Tibial nerve (tissue), 4 donors: ENCODE results near the gene PIK3AP1. TPM values are rescaled to one million over a fixed set of nuclear protein-coding genes. Genes with fewer than 3 reads are reported as not detected.

Source experiments
- DNase-seq, 2 donors: peaks; one replicate each; pipeline ENCODE4 v3.0.0-alpha.2; 2019; ENCODE audit warnings: low spot score in 2 of 2
- H3K27ac ChIP-seq, 4 donors: fragments of 200-600 bp; sonication (generic) in 3 of 4; one replicate each; pipeline ENCODE4 v1.5.1; 2017 to 2019; ENCODE audit warnings: mild to moderate bottlenecking in 1 of 4
- H3K27me3 ChIP-seq, 2 donors: fragments of 200-600 bp; sonication (generic) in 1 of 2; one replicate each; pipeline versions ENCODE4 v1.5.1 to v1.6.0; 2017 to 2019
- H3K36me3 ChIP-seq, 3 donors: fragments of 200-600 bp; sonication (generic); one replicate each; pipeline ENCODE4 v1.5.1; 2018 to 2019
- H3K4me1 ChIP-seq, 4 donors: fragments of 200-600 bp; sonication (generic) in 3 of 4; one replicate each; pipeline ENCODE4 v1.5.1; 2017 to 2019
- H3K4me3 ChIP-seq, 4 donors: fragments of 200-600 bp; sonication (generic) in 3 of 4; one replicate each; pipeline ENCODE4 v1.5.1; 2017 to 2019; ENCODE audit warnings: mild to moderate bottlenecking in 1 of 4, moderate library complexity in 1 of 4
- H3K9me3 ChIP-seq, 4 donors: fragments of 200-600 bp; sonication (generic) in 3 of 4; one replicate each; pipeline ENCODE4 v1.5.1; 2017 to 2019
- EP300 ChIP-seq, 2 donors: sonication (generic); formaldehyde crosslinking; IDR thresholded peaks; one replicate each; pipeline ENCODE4 v1.6.1; 2017; ENCODE audit warnings: antibody characterized with exemption in 2 of 2, mild to moderate bottlenecking in 1 of 2
- POLR2A ChIP-seq, 2 donors: fragments of 450-650 bp; IDR thresholded peaks; one replicate each; pipeline ENCODE4 v1.6.1; 2017; ENCODE audit warnings: antibody characterized with exemption in 2 of 2, mild to moderate bottlenecking in 2 of 2, moderate library complexity in 2 of 2
- WGBS, 2 donors: methylation state at CpG; one replicate each; pipeline ENCODE4 v1.1.5; 2018; 5-methylcytosine and 5-hydroxymethylcytosine counted together
- total RNA-seq, 4 donors: library from RNA; depleted of rRNA; stranded (reverse); fragments of >200 nt; gene quantifications; one replicate each; pipeline ENCODE4 v1.1.0, GENCODE V29; 2016
- TF ChIP-seq, protein P1 (sequence below), 5 experiments: fragments of 200-600 bp in 3 of 5; fragments of 450-650 bp in 2 of 5; sonication (generic) in 3 of 5; IDR thresholded peaks; one replicate each; pipeline ENCODE4 v1.5.1; 2016 to 2019; ENCODE audit warnings: antibody characterized with exemption in 5 of 5, mild to moderate bottlenecking in 3 of 5, moderate library complexity in 2 of 5

Gene PIK3AP1
- total RNA-seq, 4 donors from 2014 or later = 7.1 to 21.3 (median 14.2) TPM

DNA sequence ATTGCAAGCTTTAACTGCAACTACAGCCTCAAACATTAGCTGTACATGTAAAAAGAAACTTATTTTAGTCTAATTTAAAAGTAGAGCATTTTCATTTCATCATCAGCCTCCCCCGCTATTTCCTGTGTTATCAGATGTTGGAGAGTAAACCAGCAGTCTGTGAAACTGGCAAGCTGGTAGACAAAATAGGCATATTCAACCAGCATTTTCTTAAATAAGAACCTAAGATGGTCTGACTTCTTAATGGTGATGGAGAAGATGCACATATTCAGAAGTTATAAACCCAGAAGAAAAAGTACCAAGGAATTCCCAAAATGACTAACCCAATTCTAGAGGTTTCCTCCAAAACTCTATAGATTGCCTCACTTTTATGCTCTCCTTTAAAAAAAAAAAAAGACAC is 24.9 kb downstream of the PIK3AP1 start:
- 61 to 73% methylated on average over 1 of the region's 1 CpG for WGBS, 2 donors
- Histone ChIP-seq H3K4me1 (peaks cover 0 to 3% (median 0%) of the 10 kb centered on the region in 4 donors), H3K36me3 (no peaks in the 10 kb centered on the region), H3K27ac (no peak overlapping the region), H3K4me3 (no peak overlapping the region), H3K27me3 (no peaks in the 10 kb centered on the region), H3K9me3 (no peaks in the 10 kb centered on the region)
- no peak for DNase-seq
- no peak for TF ChIP-seq POLR2A (IDR thresholded peaks at IDR 0.05)
- TF ChIP-seq, protein P1, sequence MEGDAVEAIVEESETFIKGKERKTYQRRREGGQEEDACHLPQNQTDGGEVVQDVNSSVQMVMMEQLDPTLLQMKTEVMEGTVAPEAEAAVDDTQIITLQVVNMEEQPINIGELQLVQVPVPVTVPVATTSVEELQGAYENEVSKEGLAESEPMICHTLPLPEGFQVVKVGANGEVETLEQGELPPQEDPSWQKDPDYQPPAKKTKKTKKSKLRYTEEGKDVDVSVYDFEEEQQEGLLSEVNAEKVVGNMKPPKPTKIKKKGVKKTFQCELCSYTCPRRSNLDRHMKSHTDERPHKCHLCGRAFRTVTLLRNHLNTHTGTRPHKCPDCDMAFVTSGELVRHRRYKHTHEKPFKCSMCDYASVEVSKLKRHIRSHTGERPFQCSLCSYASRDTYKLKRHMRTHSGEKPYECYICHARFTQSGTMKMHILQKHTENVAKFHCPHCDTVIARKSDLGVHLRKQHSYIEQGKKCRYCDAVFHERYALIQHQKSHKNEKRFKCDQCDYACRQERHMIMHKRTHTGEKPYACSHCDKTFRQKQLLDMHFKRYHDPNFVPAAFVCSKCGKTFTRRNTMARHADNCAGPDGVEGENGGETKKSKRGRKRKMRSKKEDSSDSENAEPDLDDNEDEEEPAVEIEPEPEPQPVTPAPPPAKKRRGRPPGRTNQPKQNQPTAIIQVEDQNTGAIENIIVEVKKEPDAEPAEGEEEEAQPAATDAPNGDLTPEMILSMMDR (IDR thresholded peaks at IDR 0.05) = no peak
- TF ChIP-seq EP300 (IDR thresholded peaks at IDR 0.05) = no peak

DNA sequence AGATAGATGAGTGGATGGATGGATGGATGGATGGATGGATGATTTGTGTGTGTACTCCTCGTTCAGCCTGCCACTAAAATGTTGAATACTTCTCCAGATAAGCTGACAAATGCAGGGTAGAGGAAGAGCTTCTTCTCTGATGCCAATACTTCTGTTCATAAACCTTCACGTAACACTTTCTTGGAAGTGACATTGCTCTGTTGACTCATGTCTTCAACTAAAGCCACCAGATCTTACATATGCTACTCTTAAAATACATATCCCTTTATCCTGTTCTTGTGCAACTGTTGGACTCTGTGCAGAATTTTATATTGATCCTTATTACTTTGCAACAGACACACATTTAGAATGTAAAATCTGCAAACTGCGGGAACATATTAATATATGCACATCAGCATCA is 26.9 kb downstream of the PIK3AP1 start:
- TF ChIP-seq, protein P1 (IDR thresholded peaks at IDR 0.05) = no peak
- TF ChIP-seq EP300 (IDR thresholded peaks at IDR 0.05) (no peak), POLR2A (IDR thresholded peaks at IDR 0.05) (no peak)
- H3K27ac ChIP-seq = no peak overlapping the region
- WGBS, 2 donors = 90 to 96% methylated on average over 3 of the region's 3 CpGs

DNA sequence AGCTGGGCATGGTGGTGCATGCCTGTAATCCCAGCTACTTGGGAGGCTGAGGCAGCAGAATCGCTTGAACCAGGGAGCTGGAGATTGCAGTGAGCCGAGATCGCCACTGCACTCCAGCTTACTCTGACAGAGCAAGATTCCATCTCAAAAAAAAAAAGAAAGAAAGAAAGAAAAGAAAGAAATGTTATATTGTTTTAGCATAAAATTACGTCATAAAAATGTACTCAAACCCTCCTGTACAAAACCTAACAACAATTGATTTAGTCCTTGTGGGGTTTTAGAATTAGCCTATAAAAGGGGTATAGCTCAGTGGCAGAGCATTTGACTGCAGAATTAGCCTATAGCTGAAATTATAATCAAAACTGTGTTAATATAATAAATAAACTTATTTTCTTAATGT is 27.9 kb downstream of the PIK3AP1 start:
- TF ChIP-seq, protein P1 (IDR thresholded peaks at IDR 0.05) = no peak
- no peak for TF ChIP-seq POLR2A (IDR thresholded peaks at IDR 0.05)
- no peak for TF ChIP-seq EP300 (IDR thresholded peaks at IDR 0.05)
- Histone ChIP-seq H3K9me3 (no peaks in the 10 kb centered on the region), H3K36me3 (no peaks in the 10 kb centered on the region), H3K4me1 (peaks cover 0 to 3% (median 0%) of the 10 kb centered on the region in 4 donors), H3K4me3 (no peak overlapping the region), H3K27ac (no peak overlapping the region), H3K27me3 (no peaks in the 10 kb centered on the region)
- DNase-seq = no peak
- WGBS, 2 donors = 87 to 90% methylated on average over 4 of the region's 4 CpGs

More for the DNA sequence above, 26.9 kb downstream of the PIK3AP1 start:
- no peak for DNase-seq
- no peaks in the 10 kb centered on the region for H3K9me3 ChIP-seq
- H3K27me3 ChIP-seq = no peaks in the 10 kb centered on the region
- no peak overlapping the region for H3K4me3 ChIP-seq
- no peaks in the 10 kb centered on the region for H3K36me3 ChIP-seq
- peaks cover 0 to 3% (median 0%) of the 10 kb centered on the region in 4 donors for H3K4me1 ChIP-seq

DNA sequence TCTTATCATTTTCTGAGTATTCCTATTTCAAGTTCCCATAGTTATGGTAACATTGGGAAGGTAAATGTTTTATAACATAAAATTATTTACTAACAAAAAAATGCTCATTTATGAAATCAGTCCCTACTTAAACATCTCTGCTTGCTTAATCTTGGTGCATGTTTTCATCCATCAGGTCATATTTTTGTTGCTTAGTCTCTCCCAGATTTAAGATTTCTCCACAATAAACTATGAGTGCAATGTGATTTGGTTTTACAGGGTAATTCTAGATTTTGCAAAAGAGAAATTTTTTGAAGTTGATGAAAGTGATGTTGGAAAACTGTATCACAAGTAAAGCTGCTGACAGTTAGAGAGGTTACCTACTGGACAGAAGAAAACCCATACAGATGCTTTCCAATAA is 28.6 kb downstream of the PIK3AP1 start:
- H3K4me3 ChIP-seq = no peak overlapping the region
- H3K36me3 ChIP-seq = no peaks in the 10 kb centered on the region
- peaks cover 0 to 3% (median 0%) of the 10 kb centered on the region in 4 donors for H3K4me1 ChIP-seq
- no peak for DNase-seq
- TF ChIP-seq POLR2A (IDR thresholded peaks at IDR 0.05) = no peak
- no peak for TF ChIP-seq EP300 (IDR thresholded peaks at IDR 0.05)
- TF ChIP-seq, protein P1 (IDR thresholded peaks at IDR 0.05) = no peak
- H3K9me3 ChIP-seq = no peaks in the 10 kb centered on the region
- H3K27ac ChIP-seq = no peak overlapping the region
- no peaks in the 10 kb centered on the region for H3K27me3 ChIP-seq

DNA sequence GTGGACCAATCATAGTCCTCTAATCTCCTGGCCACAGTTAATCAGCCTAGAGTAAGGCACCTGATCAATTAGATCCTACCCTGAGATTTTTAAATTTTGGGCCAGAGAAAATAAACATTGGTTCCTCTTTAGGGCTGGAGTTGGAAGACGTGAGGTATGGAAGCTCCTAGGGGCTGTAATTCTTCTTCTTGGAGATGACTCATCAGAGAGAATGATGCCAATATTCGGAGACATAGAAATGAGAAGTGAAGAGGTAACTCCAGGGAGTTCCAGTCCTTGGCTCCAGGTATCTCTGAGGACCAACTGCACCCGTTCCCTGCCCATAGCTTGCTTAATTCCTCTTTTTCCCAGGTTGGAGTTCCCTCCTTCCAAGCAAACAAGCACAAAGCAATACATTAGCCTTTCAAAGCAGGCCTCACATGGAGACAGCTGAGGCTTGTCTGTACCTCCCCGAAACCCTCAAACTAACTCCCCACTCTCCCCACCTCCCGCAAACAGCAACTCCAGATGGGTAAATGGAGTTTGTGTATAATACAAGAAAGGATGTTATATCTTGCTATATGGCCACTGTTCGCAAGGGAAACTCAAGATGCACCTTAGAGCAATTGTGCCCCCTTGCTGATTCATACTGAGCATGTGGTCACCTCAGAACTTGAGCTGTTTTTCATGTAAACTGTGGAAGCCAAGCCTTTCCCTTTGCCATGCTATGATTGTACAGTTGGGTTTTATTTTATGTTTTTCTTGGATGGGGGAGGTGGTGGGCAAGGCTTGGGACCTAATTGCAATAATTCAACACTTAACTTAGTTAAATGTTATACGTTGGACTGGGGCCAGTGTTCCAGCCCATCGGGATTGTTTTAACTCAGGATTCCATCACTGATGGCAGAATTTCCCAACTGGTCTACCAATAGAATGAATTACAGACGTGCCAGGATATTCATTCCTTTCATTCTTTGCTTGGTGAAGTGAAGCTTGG is 29.3 kb downstream of the PIK3AP1 start:
- no peak for DNase-seq
- no peaks in the 10 kb centered on the region for H3K36me3 ChIP-seq
- H3K27me3 ChIP-seq = no peaks in the 10 kb centered on the region
- H3K4me3 ChIP-seq = no peak overlapping the region
- H3K9me3 ChIP-seq = no peaks in the 10 kb centered on the region
- H3K4me1 ChIP-seq = peaks cover 0 to 3% (median 0%) of the 10 kb centered on the region in 4 donors
- no peak for TF ChIP-seq EP300 (IDR thresholded peaks at IDR 0.05)
- TF ChIP-seq POLR2A (IDR thresholded peaks at IDR 0.05) = no peak
- TF ChIP-seq, protein P1 (IDR thresholded peaks at IDR 0.05) = no peak
- 63 to 68% methylated on average over 9 of the region's 9 CpGs for WGBS, 2 donors
- no peak overlapping the region for H3K27ac ChIP-seq
